HL-60 (cell line): ENCODE data around the gene SLC25A23.

Experiments
- CTCF ChIP-seq: IDR thresholded peaks from one replicate; pipeline ENCODE4 v1.5.1; 2011; ENCODE audit warnings: low read length, control low read depth, inconsistent platforms; ENCODE audit not compliant: insufficient read depth
- GABPA ChIP-seq: IDR thresholded peaks from 2 replicates; pipeline ENCODE4 v1.6.1; 2012; ENCODE audit warnings: low read depth
- POLR2AphosphoS5 ChIP-seq: IDR thresholded peaks from 2 replicates; pipeline ENCODE4 v1.6.1; 2012; ENCODE audit warnings: low read depth
- SPI1 ChIP-seq: IDR thresholded peaks from 2 replicates; pipeline ENCODE4 v1.6.1; 2012; ENCODE audit warnings: low read depth, mild to moderate bottlenecking, borderline replicate concordance

- TF ChIP-seq CTCF (no peak), POLR2AphosphoS5 (no peak), GABPA (no peak), SPI1 (no peak)
Measured at GRCh38 chr19:6439743-6440142, 19.8 kb downstream of the SLC25A23 start.
